ENCODE results near the gene MICU1. TPM values are rescaled to one million over a fixed set of nuclear protein-coding genes. Genes with fewer than 3 reads are reported as not detected.

The MICU1 gene
- total and polyA plus RNA-seq, 7 donors, result 29.4 to 53.5 (median 33.9) TPM

DNA sequence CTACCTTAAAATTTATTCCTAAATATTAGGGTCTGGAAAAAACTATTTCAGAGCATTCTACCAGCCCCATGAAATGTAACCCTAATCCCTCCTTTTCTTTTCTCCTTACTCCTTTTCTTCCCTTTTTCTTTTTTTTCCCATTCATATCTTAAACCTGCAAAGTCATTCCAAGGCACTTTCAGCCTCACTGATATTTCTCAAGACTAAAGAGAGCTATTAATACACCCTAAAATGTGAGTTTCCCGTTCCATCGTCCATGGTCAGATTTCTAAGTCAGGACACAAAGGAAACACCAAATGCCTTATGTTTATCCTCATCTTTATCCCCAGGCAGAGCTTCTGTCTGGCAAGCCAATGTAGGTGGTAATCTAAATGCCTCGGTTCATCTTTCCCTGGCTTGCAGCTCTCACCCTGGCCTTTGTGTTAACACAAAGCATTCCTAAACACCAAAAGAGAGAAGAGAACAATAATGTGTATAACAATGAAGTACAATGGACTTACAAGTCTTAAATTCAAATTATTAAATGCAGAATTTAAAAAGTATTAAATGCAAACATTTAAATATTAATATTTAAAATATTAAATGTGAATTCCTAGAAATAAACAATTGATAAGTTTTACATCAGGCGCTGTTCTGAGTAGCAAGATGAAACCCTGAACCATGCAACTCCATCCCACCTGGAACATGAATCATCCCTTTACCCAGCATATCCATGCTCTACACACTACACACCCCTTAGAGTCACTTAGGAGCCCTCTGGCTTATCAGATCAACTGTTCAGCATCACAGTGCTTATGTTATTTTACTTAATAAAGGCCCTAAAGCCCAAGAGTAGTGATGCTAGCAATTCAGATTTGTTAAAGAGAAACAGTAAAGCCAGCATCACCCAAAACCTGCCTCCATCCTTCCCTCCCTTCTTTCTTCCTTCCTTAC, 26.8 kb downstream of the MICU1 start:
- intact Hi-C loops (cut with DNase I), result no loop called here
- 89 to 92% methylated on average over 4 of the region's 4 CpGs for WGBS, 2 donors
- H3K4me3 ChIP-seq, result no peak overlapping the region
- TF ChIP-seq, protein P1, sequence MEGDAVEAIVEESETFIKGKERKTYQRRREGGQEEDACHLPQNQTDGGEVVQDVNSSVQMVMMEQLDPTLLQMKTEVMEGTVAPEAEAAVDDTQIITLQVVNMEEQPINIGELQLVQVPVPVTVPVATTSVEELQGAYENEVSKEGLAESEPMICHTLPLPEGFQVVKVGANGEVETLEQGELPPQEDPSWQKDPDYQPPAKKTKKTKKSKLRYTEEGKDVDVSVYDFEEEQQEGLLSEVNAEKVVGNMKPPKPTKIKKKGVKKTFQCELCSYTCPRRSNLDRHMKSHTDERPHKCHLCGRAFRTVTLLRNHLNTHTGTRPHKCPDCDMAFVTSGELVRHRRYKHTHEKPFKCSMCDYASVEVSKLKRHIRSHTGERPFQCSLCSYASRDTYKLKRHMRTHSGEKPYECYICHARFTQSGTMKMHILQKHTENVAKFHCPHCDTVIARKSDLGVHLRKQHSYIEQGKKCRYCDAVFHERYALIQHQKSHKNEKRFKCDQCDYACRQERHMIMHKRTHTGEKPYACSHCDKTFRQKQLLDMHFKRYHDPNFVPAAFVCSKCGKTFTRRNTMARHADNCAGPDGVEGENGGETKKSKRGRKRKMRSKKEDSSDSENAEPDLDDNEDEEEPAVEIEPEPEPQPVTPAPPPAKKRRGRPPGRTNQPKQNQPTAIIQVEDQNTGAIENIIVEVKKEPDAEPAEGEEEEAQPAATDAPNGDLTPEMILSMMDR (IDR thresholded peaks at IDR 0.05), result no peak
- TF ChIP-seq POLR2A (IDR thresholded peaks at IDR 0.05) (no peak), POLR2AphosphoS5 (IDR thresholded peaks at IDR 0.05) (no peak), EP300 (IDR thresholded peaks at IDR 0.05) (no peak)
- H3K27me3 ChIP-seq, result no peaks in the 10 kb centered on the region
- no peak overlapping the region for H3K27ac ChIP-seq
- no peaks in the 10 kb centered on the region for H3K36me3 ChIP-seq
- H3K9me3 ChIP-seq, result no peaks in the 10 kb centered on the region
- DNase-seq, result no peak
- H3K4me1 ChIP-seq, result no peaks in the 10 kb centered on the region

DNA sequence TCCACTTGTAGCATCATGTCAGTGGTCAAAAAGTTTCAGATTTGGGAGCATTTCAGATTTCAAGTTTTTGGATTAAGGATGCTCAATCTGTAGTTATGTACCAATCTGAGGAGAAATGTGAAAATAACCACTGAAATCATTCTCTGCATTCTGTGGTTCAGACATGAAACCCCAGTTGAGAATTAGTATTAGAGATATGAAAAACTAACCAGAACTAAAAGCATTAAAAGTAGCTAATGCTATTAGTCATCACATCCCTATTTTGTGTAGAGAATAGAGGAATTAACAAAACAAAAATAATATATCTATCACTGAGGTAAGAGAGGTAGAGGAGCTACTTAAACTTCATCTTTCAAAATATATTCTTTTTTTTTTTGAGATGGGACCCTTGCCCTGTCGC, 28.0 kb downstream of the MICU1 start:
- no peak for DNase-seq
- intact Hi-C loops (cut with DNase I), result no loop called here
- TF ChIP-seq POLR2A (IDR thresholded peaks at IDR 0.05), result no peak
- TF ChIP-seq POLR2AphosphoS5 (IDR thresholded peaks at IDR 0.05), result no peak
- TF ChIP-seq EP300 (IDR thresholded peaks at IDR 0.05), result no peak
- TF ChIP-seq, protein P1 (IDR thresholded peaks at IDR 0.05), result no peak
- H3K36me3 ChIP-seq, result no peaks in the 10 kb centered on the region
- H3K27ac ChIP-seq, result no peak overlapping the region
- H3K9me3 ChIP-seq, result no peaks in the 10 kb centered on the region
- no peaks in the 10 kb centered on the region for H3K27me3 ChIP-seq
- WGBS, 2 donors, result 96 to 100% methylated on average over 1 of the region's 1 CpG
- H3K4me3 ChIP-seq, result no peak overlapping the region
- no peaks in the 10 kb centered on the region for H3K4me1 ChIP-seq

DNA sequence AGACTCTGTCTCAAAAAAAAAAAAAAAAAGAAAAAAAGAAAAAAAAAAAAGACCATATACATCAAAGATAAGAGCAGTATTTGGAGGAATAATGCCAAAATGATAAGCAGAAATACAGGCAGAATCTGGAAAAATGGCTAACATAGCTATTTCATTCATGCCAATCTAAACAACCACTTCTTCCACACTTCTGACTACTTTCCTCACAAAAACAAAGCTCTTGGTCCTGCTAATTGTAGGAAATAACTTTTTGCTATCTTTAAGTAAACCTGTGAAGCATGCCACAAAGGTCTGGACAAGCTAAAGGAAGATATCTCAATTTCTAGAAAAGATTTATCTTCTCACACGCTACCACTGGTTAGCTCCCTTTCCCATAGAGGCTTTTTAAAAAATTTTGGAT, 30.4 kb downstream of the MICU1 start:
- DNase-seq, result no peak
- WGBS, 2 donors, result 97 to 98% methylated on average over 1 of the region's 1 CpG
- TF ChIP-seq POLR2A (IDR thresholded peaks at IDR 0.05), result no peak
- TF ChIP-seq POLR2AphosphoS5 (IDR thresholded peaks at IDR 0.05), result no peak
- TF ChIP-seq, protein P1 (IDR thresholded peaks at IDR 0.05), result no peak
- no peak for TF ChIP-seq EP300 (IDR thresholded peaks at IDR 0.05)
- H3K9me3 ChIP-seq, result no peaks in the 10 kb centered on the region
- intact Hi-C loops (cut with DNase I), result no loop called here
- H3K4me1 ChIP-seq, result no peaks in the 10 kb centered on the region
- no peaks in the 10 kb centered on the region for H3K27me3 ChIP-seq
- no peak overlapping the region for H3K4me3 ChIP-seq
- H3K36me3 ChIP-seq, result no peaks in the 10 kb centered on the region
- no peak overlapping the region for H3K27ac ChIP-seq

DNA sequence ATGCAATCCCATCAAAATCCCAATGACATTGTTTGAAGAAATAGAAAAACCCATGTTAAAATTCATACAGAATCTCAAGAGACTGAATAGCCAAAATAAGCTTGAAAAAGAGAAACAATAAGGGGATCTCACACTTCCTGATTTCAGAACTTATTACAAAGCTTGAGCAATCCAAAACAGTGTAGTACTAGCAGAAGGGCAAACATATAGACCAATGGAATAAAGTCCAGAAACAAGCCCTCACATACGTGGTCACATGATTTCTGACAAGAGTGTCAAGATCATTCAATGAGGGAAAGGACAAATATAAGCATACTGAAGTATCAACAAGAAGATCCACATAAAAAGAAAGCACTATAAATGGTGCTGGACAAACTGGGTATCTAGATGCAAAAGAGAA, 31.9 kb downstream of the MICU1 start:
- no peak overlapping the region for H3K4me3 ChIP-seq
- WGBS, 2 donors, result 46 to 63% methylated on average over 1 of the region's 1 CpG
- H3K27ac ChIP-seq, result no peak overlapping the region
- intact Hi-C loops (cut with DNase I), result no loop called here
- H3K4me1 ChIP-seq, result no peaks in the 10 kb centered on the region
- no peaks in the 10 kb centered on the region for H3K36me3 ChIP-seq
- H3K9me3 ChIP-seq, result no peaks in the 10 kb centered on the region
- no peak for DNase-seq
- TF ChIP-seq POLR2AphosphoS5 (IDR thresholded peaks at IDR 0.05), result no peak
- TF ChIP-seq EP300 (IDR thresholded peaks at IDR 0.05), result no peak
- H3K27me3 ChIP-seq, result no peaks in the 10 kb centered on the region

DNA sequence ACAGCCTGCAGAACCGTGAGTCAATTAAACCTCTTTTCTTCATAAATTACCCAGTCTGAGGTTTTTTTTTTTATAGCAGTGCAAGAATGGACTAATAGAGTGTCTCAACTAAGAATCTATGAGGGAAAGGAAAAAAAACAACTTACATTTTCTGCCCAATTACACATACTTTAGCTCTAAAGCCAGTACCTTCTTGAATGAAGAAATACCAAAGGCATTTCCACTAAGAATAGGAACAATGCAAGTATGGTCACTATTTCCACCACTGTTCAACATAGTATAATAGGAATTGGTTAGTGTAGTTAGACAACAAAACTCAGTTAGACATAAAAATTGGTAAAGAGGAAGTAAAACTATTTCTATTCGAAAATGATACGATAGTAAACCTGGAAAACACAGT, 37.6 kb downstream of the MICU1 start:
- Histone ChIP-seq H3K4me3 (no peak overlapping the region), H3K27ac (no peak overlapping the region), H3K9me3 (no peaks in the 10 kb centered on the region), H3K36me3 (no peaks in the 10 kb centered on the region), H3K4me1 (no peaks in the 10 kb centered on the region), H3K27me3 (no peaks in the 10 kb centered on the region)
- DNase-seq, result no peak
- TF ChIP-seq EP300 (IDR thresholded peaks at IDR 0.05), result no peak
- TF ChIP-seq, protein P1 (IDR thresholded peaks at IDR 0.05), result no peak
- TF ChIP-seq POLR2AphosphoS5 (IDR thresholded peaks at IDR 0.05), result no peak
- no peak for TF ChIP-seq POLR2A (IDR thresholded peaks at IDR 0.05)
- WGBS, 2 donors, result 87 to 94% methylated on average over 3 of the region's 3 CpGs
- intact Hi-C loops (cut with DNase I), result no loop called here

Data from sigmoid colon (tissue), 7 donors.